Loucy (cell line): ENCODE results near the gene STXBP4.

Experiments used
- CTCF ChIP-seq: fragments of 200-600 bp; sonication (generic); conservative IDR thresholded peaks from 2 replicates; pipeline ENCODE4 v1.5.1; 2014; ENCODE audit warnings: mild to moderate bottlenecking, antibody characterized with exemption, low read length
- EZH2phosphoT487 ChIP-seq: fragments of 200-600 bp; IDR thresholded peaks from 2 replicates; pipeline ENCODE4 v1.6.1; 2018; ENCODE audit warnings: antibody characterized with exemption, mild to moderate bottlenecking, moderate library complexity, borderline replicate concordance

GRCh38 chr17:55155856-55156560 is 187.4 kb downstream of the STXBP4 start:
- TF ChIP-seq CTCF (no peak), EZH2phosphoT487 (no peak)
